Sigmoid colon (tissue), 7 donors: Measurements from ENCODE around the gene KRTAP1-5. TPM values are rescaled to one million over a fixed set of nuclear protein-coding genes. Genes with fewer than 3 reads are reported as not detected.
"Not testable (repeated sequence)": the region's sequence is repeated elsewhere in the genome, so short reads cannot be mapped to it uniquely, and the experiment has no call there.

Experiments
- DNase-seq: peaks from one replicate; pipeline ENCODE4 v3.0.0-alpha.2; 2019
- H3K27ac ChIP-seq, 4 donors: fragments of 200-600 bp; sonication (generic); one replicate each; pipeline ENCODE4 v1.5.1; 2016 to 2019; ENCODE audit warnings: mild to moderate bottlenecking in 1 of 4
- H3K27me3 ChIP-seq, 3 donors: fragments of 200-600 bp; sonication (generic); one replicate each; pipeline ENCODE4 v1.5.1; 2019; ENCODE audit warnings: mild to moderate bottlenecking in 1 of 3
- H3K36me3 ChIP-seq, 4 donors: fragments of 200-600 bp; sonication (generic); one replicate each; pipeline ENCODE4 v1.5.1; 2016 to 2019
- H3K4me1 ChIP-seq, 4 donors: fragments of 200-600 bp; sonication (generic); one replicate each; pipeline ENCODE4 v1.5.1; 2017 to 2019
- H3K4me3 ChIP-seq, 4 donors: fragments of 200-600 bp; sonication (generic); one replicate each; pipeline ENCODE4 v1.5.1; 2017 to 2019; ENCODE audit warnings: mild to moderate bottlenecking in 2 of 4, moderate library complexity in 1 of 4
- H3K9me3 ChIP-seq, 4 donors: fragments of 200-600 bp in 3 of 4; sonication (generic) in 3 of 4; one replicate each; pipeline versions ENCODE4 v1.5.1 to v1.6.1; 2013 to 2019
- CTCF ChIP-seq, 4 experiments: fragments of 450-650 bp in 3 of 4; fragments of 200-600 bp in 1 of 4; IDR thresholded peaks; one replicate each; pipeline ENCODE4 v1.5.1; 2016 to 2019; ENCODE audit warnings: antibody characterized with exemption in 4 of 4, mild to moderate bottlenecking in 3 of 4, moderate library complexity in 2 of 4
- EP300 ChIP-seq, 4 donors: sonication (generic); formaldehyde crosslinking; IDR thresholded peaks; one replicate each; pipeline ENCODE4 v1.6.1; 2017; ENCODE audit warnings: antibody characterized with exemption in 4 of 4
- POLR2A ChIP-seq, 2 donors: fragments of 450-650 bp; IDR thresholded peaks; one replicate each; pipeline ENCODE4 v1.6.1; 2016; ENCODE audit warnings: antibody characterized with exemption in 2 of 2, mild to moderate bottlenecking in 2 of 2, moderate library complexity in 2 of 2
- POLR2AphosphoS5 ChIP-seq, 4 donors: sonication (generic); formaldehyde crosslinking; IDR thresholded peaks; one replicate each; pipeline ENCODE4 v1.6.1; 2017; ENCODE audit warnings: antibody characterized with exemption in 4 of 4
- WGBS, 2 donors: extraction: QIAGEN DNeasy Blood & Tissue Kit; methylation state at CpG; one replicate each; pipeline ENCODE4 v1.1.7; 2013; 5-methylcytosine and 5-hydroxymethylcytosine counted together
- intact Hi-C: fragments of 100-400 bp; cut with DNase I; formaldehyde crosslinking; loops from one replicate; pipeline ENCODE4 v1.15.1; 2023
- polyA plus RNA-seq, 3 donors: library from polyadenylated mRNA; stranded (reverse); fragments of 200-250 nt; gene quantifications; one replicate each; pipeline ENCODE4 v1.2.3, GENCODE V29; 2013
- total RNA-seq, 4 donors: library from RNA; depleted of rRNA; stranded (reverse); fragments of >200 nt; gene quantifications; one replicate each; pipeline ENCODE4 v1.1.0, GENCODE V29; 2016
- donor health status: healthy with polysubstance abuse.
- donor health status: Bipolar disorder and iron deficiency.
- donor health status: healthy.

KRTAP1-5 gene
- total and polyA plus RNA-seq, 7 donors: not detected

GRCh38 chr17:41054025-41054424 lies 27.0 kb upstream of the KRTAP1-5 start:
- no peak for TF ChIP-seq EP300 (IDR thresholded peaks at IDR 0.05)
- no peak for TF ChIP-seq CTCF (IDR thresholded peaks at IDR 0.05)
- TF ChIP-seq POLR2A (IDR thresholded peaks at IDR 0.05): no peak
- no peak for TF ChIP-seq POLR2AphosphoS5 (IDR thresholded peaks at IDR 0.05)
- Histone ChIP-seq H3K27ac (no peak overlapping the region), H3K4me3 (no peak overlapping the region), H3K27me3 (peaks cover 0 to 8% (median 0%) of the 10 kb centered on the region in 3 donors), H3K4me1 (no peaks in the 10 kb centered on the region), H3K36me3 (no peaks in the 10 kb centered on the region), H3K9me3 (no peaks in the 10 kb centered on the region)
- 91% methylated on average over 4 of the region's 4 CpGs for WGBS, 2 donors
- intact Hi-C loops: no loop called here
- no peak for DNase-seq

GRCh38 chr17:41052566-41052965 lies 25.6 kb upstream of the KRTAP1-5 start:
- Histone ChIP-seq H3K4me1 (no peaks in the 10 kb centered on the region), H3K36me3 (no peaks in the 10 kb centered on the region), H3K27ac (no peak overlapping the region), H3K9me3 (no peaks in the 10 kb centered on the region), H3K27me3 (peaks cover 0 to 19% (median 0%) of the 10 kb centered on the region in 3 donors), H3K4me3 (no peak overlapping the region)
- no peak for TF ChIP-seq POLR2AphosphoS5 (IDR thresholded peaks at IDR 0.05)
- TF ChIP-seq CTCF (IDR thresholded peaks at IDR 0.05): no peak
- no peak for TF ChIP-seq EP300 (IDR thresholded peaks at IDR 0.05)
- TF ChIP-seq POLR2A (IDR thresholded peaks at IDR 0.05): no peak
- no peak for DNase-seq
- intact Hi-C loops: no loop called here

DNA sequence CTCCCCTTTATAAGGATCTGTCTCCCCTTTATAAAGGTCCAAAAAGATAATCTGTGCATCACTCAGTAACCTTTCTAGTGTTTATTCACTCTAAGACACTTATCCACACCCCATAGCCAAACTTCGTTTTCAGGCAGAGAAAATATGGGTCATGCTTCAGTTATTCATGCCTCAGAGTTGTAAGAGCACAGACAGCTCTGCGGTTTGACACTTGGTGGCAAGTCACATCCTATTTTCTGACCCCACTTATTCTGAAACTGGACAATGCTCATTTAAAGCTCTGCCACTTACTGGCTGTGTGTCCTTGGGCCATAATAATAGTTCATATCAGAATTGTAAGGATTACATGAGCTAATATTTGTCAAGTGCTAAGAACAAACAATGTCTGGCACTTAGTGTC lies 22.1 kb upstream of the KRTAP1-5 start:
- H3K27ac ChIP-seq: no peak overlapping the region
- no peaks in the 10 kb centered on the region for H3K36me3 ChIP-seq
- H3K27me3 ChIP-seq: peaks cover 0 to 24% (median 0%) of the 10 kb centered on the region in 3 donors
- no peak for DNase-seq
- no peaks in the 10 kb centered on the region for H3K4me1 ChIP-seq
- intact Hi-C loops: no loop called here
- 39 to 59% methylated on average over 2 of the region's 2 CpGs for WGBS, 2 donors
- H3K4me3 ChIP-seq: no peak overlapping the region
- TF ChIP-seq EP300 (IDR thresholded peaks at IDR 0.05): no peak
- TF ChIP-seq POLR2A (IDR thresholded peaks at IDR 0.05): no peak
- TF ChIP-seq POLR2AphosphoS5 (IDR thresholded peaks at IDR 0.05): no peak
- no peak for TF ChIP-seq CTCF (IDR thresholded peaks at IDR 0.05)
- peaks cover 0 to 2% (median 0%) of the 10 kb centered on the region in 4 donors for H3K9me3 ChIP-seq

- intact Hi-C loops: no loop called here
- Histone ChIP-seq H3K27me3 (peaks cover 0 to 24% (median 0%) of the 10 kb centered on the region in 3 donors), H3K36me3 (no peaks in the 10 kb centered on the region), H3K4me1 (no peaks in the 10 kb centered on the region), H3K27ac (no peak overlapping the region), H3K9me3 (peaks cover 0 to 2% (median 0%) of the 10 kb centered on the region in 4 donors), H3K4me3 (no peak overlapping the region)
- DNase-seq: no peak
- TF ChIP-seq EP300 (IDR thresholded peaks at IDR 0.05): no peak
- TF ChIP-seq POLR2A (IDR thresholded peaks at IDR 0.05): no peak
- TF ChIP-seq CTCF (IDR thresholded peaks at IDR 0.05): no peak
- TF ChIP-seq POLR2AphosphoS5 (IDR thresholded peaks at IDR 0.05): no peak
- 73 to 76% methylated on average over 7 of the region's 7 CpGs for WGBS, 2 donors
Observed at GRCh38 chr17:41048441-41048840, 21.4 kb upstream of the KRTAP1-5 start.

- DNase-seq, H3K9me3 ChIP-seq, H3K4me3 ChIP-seq, H3K27ac ChIP-seq, intact Hi-C loops, H3K36me3 ChIP-seq, H3K4me1 ChIP-seq: not testable (repeated sequence)
- H3K27me3 ChIP-seq: peaks cover 0 to 24% (median 0%) of the 10 kb centered on the region in 3 donors
- WGBS, 2 donors: 63 to 66% methylated on average over 10 of the region's 33 CpGs
Observed at GRCh38 chr17:41046735-41047465, 19.9 kb upstream of the KRTAP1-5 start, which contains the start of gene KRTAP2-1. Gene KRTAP2-1 (minus strand): TSS chr17:41047316. CDS start chr17:41047267, 49 bp downstream.
